Activated CD4-positive, alpha-beta memory T cell treated with anti-CD3 and anti-CD28 coated beads for 36 hours (primary cell): ENCODE results near the gene EIF5B. TPM values are rescaled to one million over a fixed set of nuclear protein-coding genes. Genes with fewer than 3 reads are reported as not detected.

Experiments
- CTCF ChIA-PET: fragments of 350-600 bp; sonication (Branson Sonifier 250); formaldehyde crosslinking; loops from one replicate; lab custom pipeline; 2021; ENCODE audit warnings: antibody characterized with exemption, inconsistent platforms; lab: Charles Lee
- POLR2A ChIA-PET: fragments of 350-600 bp; sonication (Branson Sonifier 250); formaldehyde crosslinking; loops from one replicate; lab custom pipeline; 2021; ENCODE audit warnings: antibody characterized with exemption; lab: Charles Lee
- DNase-seq: peaks from one replicate; pipeline ENCODE4 v3.0.0-alpha.2; 2020
- H3K27ac Mint-ChIP-seq: one replicate; pipeline ENCODE4 v1.8.0; 2021; ENCODE audit warnings: mixed read lengths
- H3K27me3 Mint-ChIP-seq: one replicate; pipeline ENCODE4 v1.8.0; 2021; ENCODE audit warnings: mixed read lengths
- H3K36me3 Mint-ChIP-seq: one replicate; pipeline ENCODE4 v1.8.0; 2021; ENCODE audit warnings: mixed read lengths
- H3K4me1 Mint-ChIP-seq: one replicate; pipeline ENCODE4 v1.8.0; 2021; ENCODE audit warnings: low read depth, mixed read lengths
- H3K4me3 Mint-ChIP-seq: one replicate; pipeline ENCODE4 v1.8.0; 2021; ENCODE audit warnings: mild to moderate bottlenecking, mixed read lengths
- H3K9me3 Mint-ChIP-seq: one replicate; pipeline ENCODE4 v1.8.0; 2021; ENCODE audit warnings: mixed read lengths
- intact Hi-C: fragments of 100-400 bp; cut with micrococcal nuclease; formaldehyde crosslinking; loops from one replicate; pipeline ENCODE4 v1.15.1; 2023
- total RNA-seq, 2 experiments: library from RNA; stranded (reverse); gene quantifications; one replicate each; pipeline ENCODE4 v1.2.3, GENCODE V29; 2021

EIF5B gene
- total RNA-seq, 2 experiments from 2014 or later: 69.7 to 72.0 TPM

- POLR2A ChIA-PET: no interaction called here
- CTCF ChIA-PET: no interaction called here
- intact Hi-C loops: no loop called here
- DNase-seq: no peak
- Mint-ChIP-seq H3K36me3 (peaks cover 49% of the 10 kb centered on the region), H3K9me3 (no peaks in the 10 kb centered on the region), H3K4me1 (peaks cover 10% of the 10 kb centered on the region), H3K27me3 (no peaks in the 10 kb centered on the region), H3K4me3 (no peak overlapping the region), H3K27ac (peak overlapping the region; percentile 38)
Observed at GRCh38 chr2:99399795-99400194, 62.6 kb downstream of the EIF5B start.

- H3K36me3 Mint-ChIP-seq: peaks cover 52% of the 10 kb centered on the region
- POLR2A ChIA-PET: no interaction called here
- DNase-seq: no peak
- intact Hi-C loops: no loop called here
- no peaks in the 10 kb centered on the region for H3K27me3 Mint-ChIP-seq
- H3K4me1 Mint-ChIP-seq: peaks cover 10% of the 10 kb centered on the region
- CTCF ChIA-PET: no interaction called here
- H3K4me3 Mint-ChIP-seq: no peak overlapping the region
- no peak overlapping the region for H3K27ac Mint-ChIP-seq
- H3K9me3 Mint-ChIP-seq: no peaks in the 10 kb centered on the region
Observed at GRCh38 chr2:99401841-99402240, 64.7 kb downstream of the EIF5B start.

GRCh38 chr2:99403084-99403483, 65.9 kb downstream of the EIF5B start:
- Mint-ChIP-seq H3K27ac (peak overlapping the region; percentile 69), H3K4me3 (no peak overlapping the region), H3K4me1 (peaks cover 10% of the 10 kb centered on the region), H3K9me3 (no peaks in the 10 kb centered on the region), H3K27me3 (no peaks in the 10 kb centered on the region), H3K36me3 (peaks cover 46% of the 10 kb centered on the region)
- POLR2A ChIA-PET: no interaction called here
- DNase-seq: no peak
- intact Hi-C loops: no loop called here
- CTCF ChIA-PET: interaction anchor here (0.6 kb wide), 1 partner anchor 49 kb away, joined by 3 read pairs; no protein-coding TSS in a partner anchor

GRCh38 chr2:99403524-99403923, 66.3 kb downstream of the EIF5B start:
- no peak for DNase-seq
- intact Hi-C loops: no loop called here
- no peak overlapping the region for H3K4me3 Mint-ChIP-seq
- H3K9me3 Mint-ChIP-seq: no peaks in the 10 kb centered on the region
- H3K36me3 Mint-ChIP-seq: peaks cover 42% of the 10 kb centered on the region
- H3K27ac Mint-ChIP-seq: peak overlapping the region; percentile 69
- ChIA-PET CTCF (no interaction called here), POLR2A (no interaction called here)
- no peaks in the 10 kb centered on the region for H3K27me3 Mint-ChIP-seq
- peaks cover 10% of the 10 kb centered on the region for H3K4me1 Mint-ChIP-seq

GRCh38 chr2:99404039-99404796, 67.0 kb downstream of the EIF5B start:
- no peaks in the 10 kb centered on the region for H3K27me3 Mint-ChIP-seq
- peak overlapping the region; percentile 69 for H3K27ac Mint-ChIP-seq
- CTCF ChIA-PET: no interaction called here
- H3K9me3 Mint-ChIP-seq: no peaks in the 10 kb centered on the region
- no peak for DNase-seq
- intact Hi-C loops: no loop called here
- no peak overlapping the region for H3K4me3 Mint-ChIP-seq
- H3K4me1 Mint-ChIP-seq: peaks cover 10% of the 10 kb centered on the region
- peaks cover 39% of the 10 kb centered on the region for H3K36me3 Mint-ChIP-seq
- POLR2A ChIA-PET: no interaction called here

- CTCF ChIA-PET: no interaction called here
- peaks cover 10% of the 10 kb centered on the region for H3K4me1 Mint-ChIP-seq
- H3K9me3 Mint-ChIP-seq: no peaks in the 10 kb centered on the region
- POLR2A ChIA-PET: no interaction called here
- no peaks in the 10 kb centered on the region for H3K27me3 Mint-ChIP-seq
- H3K4me3 Mint-ChIP-seq: no peak overlapping the region
- peaks cover 31% of the 10 kb centered on the region for H3K36me3 Mint-ChIP-seq
- H3K27ac Mint-ChIP-seq: peak overlapping the region; percentile 69
- no peak for DNase-seq
- intact Hi-C loops: no loop called here
Observed at GRCh38 chr2:99404797-99405669, 67.8 kb downstream of the EIF5B start.

- Mint-ChIP-seq H3K4me1 (peaks cover 10% of the 10 kb centered on the region), H3K4me3 (no peak overlapping the region), H3K9me3 (no peaks in the 10 kb centered on the region), H3K27ac (no peak overlapping the region), H3K27me3 (no peaks in the 10 kb centered on the region), H3K36me3 (peaks cover 34% of the 10 kb centered on the region)
- intact Hi-C loops: no loop called here
- no peak for DNase-seq
- POLR2A ChIA-PET: no interaction called here
- CTCF ChIA-PET: interaction anchor here (0.9 kb wide), 1 partner anchor 84 kb away, joined by 3 read pairs; the partner anchor contains the start of gene REV1
Observed at GRCh38 chr2:99406137-99406536, 68.9 kb downstream of the EIF5B start.

- no peak for DNase-seq
- Mint-ChIP-seq H3K4me3 (no peak overlapping the region), H3K36me3 (peaks cover 19% of the 10 kb centered on the region), H3K4me1 (no peaks in the 10 kb centered on the region), H3K27ac (peak overlapping the region; percentile 28), H3K9me3 (no peaks in the 10 kb centered on the region), H3K27me3 (no peaks in the 10 kb centered on the region)
- ChIA-PET POLR2A (no interaction called here), CTCF (no interaction called here)
- intact Hi-C loops: no loop called here
Observed at GRCh38 chr2:99410276-99410675, 73.1 kb downstream of the EIF5B start.

GRCh38 chr2:99414566-99414965, 77.4 kb downstream of the EIF5B start:
- ChIA-PET POLR2A (no interaction called here), CTCF (no interaction called here)
- no peaks in the 10 kb centered on the region for H3K27me3 Mint-ChIP-seq
- peaks cover 24% of the 10 kb centered on the region for H3K36me3 Mint-ChIP-seq
- intact Hi-C loops: no loop called here
- no peak for DNase-seq
- H3K9me3 Mint-ChIP-seq: no peaks in the 10 kb centered on the region
- H3K27ac Mint-ChIP-seq: peak overlapping the region; percentile 9
- no peaks in the 10 kb centered on the region for H3K4me1 Mint-ChIP-seq
- no peak overlapping the region for H3K4me3 Mint-ChIP-seq

- ChIA-PET CTCF (no interaction called here), POLR2A (no interaction called here)
- peaks cover 26% of the 10 kb centered on the region for H3K36me3 Mint-ChIP-seq
- intact Hi-C loops: no loop called here
- H3K27ac Mint-ChIP-seq: no peak overlapping the region
- DNase-seq: no peak
- H3K4me1 Mint-ChIP-seq: no peaks in the 10 kb centered on the region
- no peaks in the 10 kb centered on the region for H3K9me3 Mint-ChIP-seq
- no peaks in the 10 kb centered on the region for H3K27me3 Mint-ChIP-seq
- H3K4me3 Mint-ChIP-seq: no peak overlapping the region
Observed at GRCh38 chr2:99417396-99417795, 80.2 kb downstream of the EIF5B start.

GRCh38 chr2:99420031-99420430, 82.8 kb downstream of the EIF5B start:
- Mint-ChIP-seq H3K27ac (no peak overlapping the region), H3K27me3 (no peaks in the 10 kb centered on the region), H3K4me3 (no peak overlapping the region), H3K9me3 (no peaks in the 10 kb centered on the region), H3K4me1 (no peaks in the 10 kb centered on the region), H3K36me3 (peaks cover 30% of the 10 kb centered on the region)
- ChIA-PET CTCF (interaction anchor here (0.6 kb wide), 1 partner anchor 32 kb away, joined by 3 read pairs; no protein-coding TSS in a partner anchor), POLR2A (no interaction called here)
- DNase-seq: no peak
- intact Hi-C loops: no loop called here

GRCh38 chr2:99420751-99421299, 83.6 kb downstream of the EIF5B start:
- Mint-ChIP-seq H3K36me3 (peaks cover 26% of the 10 kb centered on the region), H3K27ac (no peak overlapping the region), H3K9me3 (no peaks in the 10 kb centered on the region), H3K4me1 (no peaks in the 10 kb centered on the region), H3K4me3 (no peak overlapping the region), H3K27me3 (no peaks in the 10 kb centered on the region)
- ChIA-PET CTCF (interaction anchor here (0.6 to 0.7 kb wide), 2 partner anchors 32 to 152 kb away, joined by 3 read pairs; no protein-coding TSS in a partner anchor), POLR2A (no interaction called here)
- intact Hi-C loops: no loop called here
- DNase-seq: no peak
